Measurements from ENCODE around the gene GPR33. TPM values are rescaled to one million over a fixed set of nuclear protein-coding genes. Genes with fewer than 3 reads are reported as not detected.

Gene GPR33
- total RNA-seq, 2 donors from 2014 or later, result not detected

GRCh38 chr14:31529053-31529452 is 41.2 kb upstream of the GPR33 start:
- Histone ChIP-seq H3K9me3 (ENCODE audit: control insufficient read depth, low read length) (no peaks in the 10 kb centered on the region), H3K4me1 (ENCODE audit: control insufficient read depth, insufficient read depth, low read length) (no peaks in the 10 kb centered on the region), H3K36me3 (ENCODE audit: control insufficient read depth, insufficient read depth, low read length) (no peaks in the 10 kb centered on the region), H3K4me3 (ENCODE audit: low read length) (no peak overlapping the region), H3K9ac (ENCODE audit: extremely low read depth, low read length, poor library complexity, severe bottlenecking) (no peak overlapping the region), H3K27me3 (ENCODE audit: control insufficient read depth, insufficient read depth, low read length, poor library complexity, severe bottlenecking) (no peaks in the 10 kb centered on the region), H3K27ac (ENCODE audit: low read depth, low read length) (no peak overlapping the region)
- Mint-ChIP-seq H3K36me3 (ENCODE audit: low read depth) (no peaks in the 10 kb centered on the region), H3K9me3 (peaks cover 2% of the 10 kb centered on the region), H3K4me1 (no peaks in the 10 kb centered on the region), H3K27ac (no peak overlapping the region), H3K27me3 (ENCODE audit: insufficient read depth) (no peaks in the 10 kb centered on the region), H3K4me3 (no peak overlapping the region)
- TF ChIP-seq, protein P1, sequence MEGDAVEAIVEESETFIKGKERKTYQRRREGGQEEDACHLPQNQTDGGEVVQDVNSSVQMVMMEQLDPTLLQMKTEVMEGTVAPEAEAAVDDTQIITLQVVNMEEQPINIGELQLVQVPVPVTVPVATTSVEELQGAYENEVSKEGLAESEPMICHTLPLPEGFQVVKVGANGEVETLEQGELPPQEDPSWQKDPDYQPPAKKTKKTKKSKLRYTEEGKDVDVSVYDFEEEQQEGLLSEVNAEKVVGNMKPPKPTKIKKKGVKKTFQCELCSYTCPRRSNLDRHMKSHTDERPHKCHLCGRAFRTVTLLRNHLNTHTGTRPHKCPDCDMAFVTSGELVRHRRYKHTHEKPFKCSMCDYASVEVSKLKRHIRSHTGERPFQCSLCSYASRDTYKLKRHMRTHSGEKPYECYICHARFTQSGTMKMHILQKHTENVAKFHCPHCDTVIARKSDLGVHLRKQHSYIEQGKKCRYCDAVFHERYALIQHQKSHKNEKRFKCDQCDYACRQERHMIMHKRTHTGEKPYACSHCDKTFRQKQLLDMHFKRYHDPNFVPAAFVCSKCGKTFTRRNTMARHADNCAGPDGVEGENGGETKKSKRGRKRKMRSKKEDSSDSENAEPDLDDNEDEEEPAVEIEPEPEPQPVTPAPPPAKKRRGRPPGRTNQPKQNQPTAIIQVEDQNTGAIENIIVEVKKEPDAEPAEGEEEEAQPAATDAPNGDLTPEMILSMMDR (conservative IDR thresholded peaks at IDR 0.05), result no peak
- 89 to 100% methylated on average over 1 of the region's 1 CpG for WGBS, 2 experiments (ENCODE audit: insufficient coverage in 1 of 2, insufficient read length in 1 of 2)
- no peak for DNase-seq

GRCh38 chr14:31527546-31527945 is 39.7 kb upstream of the GPR33 start:
- Mint-ChIP-seq H3K36me3 (ENCODE audit: low read depth) (no peaks in the 10 kb centered on the region), H3K4me3 (no peak overlapping the region), H3K27me3 (ENCODE audit: insufficient read depth) (no peaks in the 10 kb centered on the region), H3K9me3 (peaks cover 2% of the 10 kb centered on the region), H3K4me1 (no peaks in the 10 kb centered on the region), H3K27ac (no peak overlapping the region)
- no peaks in the 10 kb centered on the region for H3K36me3 ChIP-seq (ENCODE audit: control insufficient read depth, insufficient read depth, low read length)
- DNase-seq, result no peak
- TF ChIP-seq, protein P1 (conservative IDR thresholded peaks at IDR 0.05), result no peak
- no peak overlapping the region for H3K4me3 ChIP-seq (ENCODE audit: low read length)
- H3K27ac ChIP-seq (ENCODE audit: low read depth, low read length), result no peak overlapping the region
- WGBS, 2 experiments (ENCODE audit: insufficient coverage in 1 of 2, insufficient read length in 1 of 2), result 90 to 100% methylated on average over 2 to 8 of the region's 8 CpGs
- H3K9ac ChIP-seq (ENCODE audit: extremely low read depth, low read length, poor library complexity, severe bottlenecking), result no peak overlapping the region
- no peaks in the 10 kb centered on the region for H3K27me3 ChIP-seq (ENCODE audit: control insufficient read depth, insufficient read depth, low read length, poor library complexity, severe bottlenecking)
- no peaks in the 10 kb centered on the region for H3K4me1 ChIP-seq (ENCODE audit: control insufficient read depth, insufficient read depth, low read length)
- no peaks in the 10 kb centered on the region for H3K9me3 ChIP-seq (ENCODE audit: control insufficient read depth, low read length)

DNA sequence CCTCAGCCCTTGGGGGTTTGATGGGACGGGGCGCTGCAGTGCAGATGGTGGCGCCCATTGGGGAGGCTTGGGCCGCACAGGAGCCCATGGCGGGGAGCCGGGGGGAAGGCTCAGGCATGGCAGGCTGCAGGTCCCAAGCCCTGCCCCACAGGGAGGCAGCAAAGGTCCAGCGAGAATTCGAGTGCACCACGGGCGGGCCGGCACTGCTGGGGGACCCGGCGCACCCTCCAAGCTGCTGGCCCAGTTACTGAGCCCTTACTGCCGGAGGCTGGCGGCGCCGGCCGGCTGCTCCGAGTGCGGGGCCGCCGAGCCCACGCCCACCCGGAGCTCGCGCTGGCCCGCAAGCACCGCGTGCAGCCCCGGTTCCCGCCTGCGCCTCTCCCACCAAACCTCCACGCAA is 39.2 kb upstream of the GPR33 start:
- Histone ChIP-seq H3K27ac (ENCODE audit: low read depth, low read length) (no peak overlapping the region), H3K4me3 (ENCODE audit: low read length) (no peak overlapping the region), H3K9ac (ENCODE audit: extremely low read depth, low read length, poor library complexity, severe bottlenecking) (no peak overlapping the region), H3K4me1 (ENCODE audit: control insufficient read depth, insufficient read depth, low read length) (no peaks in the 10 kb centered on the region), H3K36me3 (ENCODE audit: control insufficient read depth, insufficient read depth, low read length) (no peaks in the 10 kb centered on the region), H3K9me3 (ENCODE audit: control insufficient read depth, low read length) (no peaks in the 10 kb centered on the region), H3K27me3 (ENCODE audit: control insufficient read depth, insufficient read depth, low read length, poor library complexity, severe bottlenecking) (no peaks in the 10 kb centered on the region)
- no peak for DNase-seq
- no peak overlapping the region for H3K27ac Mint-ChIP-seq
- H3K36me3 Mint-ChIP-seq (ENCODE audit: low read depth), result no peaks in the 10 kb centered on the region
- peaks cover 2% of the 10 kb centered on the region for H3K9me3 Mint-ChIP-seq
- H3K4me1 Mint-ChIP-seq, result no peaks in the 10 kb centered on the region
- TF ChIP-seq, protein P1 (conservative IDR thresholded peaks at IDR 0.05), result no peak
- H3K4me3 Mint-ChIP-seq, result no peak overlapping the region
- H3K27me3 Mint-ChIP-seq (ENCODE audit: insufficient read depth), result no peaks in the 10 kb centered on the region
- WGBS, 2 experiments (ENCODE audit: insufficient coverage in 1 of 2, insufficient read length in 1 of 2), result 92 to 95% methylated on average over 5 to 33 of the region's 33 CpGs

Measured in endodermal cell (in vitro differentiated cells).